ENCODE measurements around the gene VENTX. TPM values are rescaled to one million over a fixed set of nuclear protein-coding genes. Genes with fewer than 3 reads are reported as not detected.

Gene VENTX
- total and polyA plus RNA-seq, 2 of the 4 experiments (the other 2 are of a cell fraction), result not detected

- Histone ChIP-seq H2BK15ac (ENCODE audit: low read depth, low read length) (no peak overlapping the region), H3K4me2 (ENCODE audit: low read depth, low read length) (no peak overlapping the region), H3K56ac (ENCODE audit: extremely low read depth, insufficient read depth, low read length) (no peak overlapping the region), H3K27me3 (ENCODE audit: control insufficient read depth, insufficient read depth, low read length) (no peaks in the 10 kb centered on the region; the same call in 1 of the 2 replicates), H3K4ac (ENCODE audit: low read depth, low read length) (no peak overlapping the region), H3K36me3 (ENCODE audit: control insufficient read depth, insufficient read depth, low read length) (no peaks in the 10 kb centered on the region), H3K4me3 (ENCODE audit: insufficient read depth, low read depth, low read length) (no peak overlapping the region), H3K9me1 (ENCODE audit: insufficient read depth, low read length) (peaks cover 18% of the 10 kb centered on the region), H4K91ac (ENCODE audit: insufficient read depth, low read depth, low read length) (no peak overlapping the region), H2BK120ac (ENCODE audit: low read depth, low read length) (no peak overlapping the region), H4K20me1 (ENCODE audit: insufficient read depth, low read length) (no peaks in the 10 kb centered on the region), H2AK9ac (replicated peaks; ENCODE audit: low read depth, low read length, poor library complexity) (no peak overlapping the region), H3K27ac (ENCODE audit: insufficient read depth, low read length) (no peak overlapping the region), H4K5ac (ENCODE audit: low read depth, low read length) (no peak overlapping the region), H2AFZ (replicated peaks; ENCODE audit: low read length, poor library complexity) (peak overlapping the region; percentile 3), H3K14ac (replicated peaks; ENCODE audit: low read depth, low read length) (no peak overlapping the region), H3K23ac (ENCODE audit: low read depth, low read length) (no peak overlapping the region), H3K79me1 (ENCODE audit: low read depth in 1 of 2, low read length in 2 of 2) (peaks cover 0 to 4% of the 10 kb centered on the region in 2 experiments; a peak in 1 of 4 replicates), H4K8ac (ENCODE audit: low read depth in 2 of 2, low read length in 2 of 2) (no peak overlapping the region), H2BK5ac (ENCODE audit: low read depth, low read length, poor library complexity, severe bottlenecking) (no peak overlapping the region), H2AK5ac (ENCODE audit: low read depth, low read length) (no peak overlapping the region), H3K4me1 (ENCODE audit: control insufficient read depth, insufficient read depth, low read length) (peaks cover 16% of the 10 kb centered on the region), H2BK20ac (ENCODE audit: low read depth, low read length) (no peak overlapping the region), H3K9me3 (ENCODE audit: control insufficient read depth, insufficient read depth, low read length) (no peaks in the 10 kb centered on the region), H3K9ac (ENCODE audit: low read depth, low read length) (no peak overlapping the region), H3K18ac (ENCODE audit: low read depth, low read length) (no peak overlapping the region)
- ATAC-seq (ENCODE audit: low read depth) (no peak), DNase-seq (no peak)
- TF ChIP-seq CEBPB (IDR thresholded peaks at IDR 0.05; ENCODE audit: low read depth, low read length), result no peak
- TF ChIP-seq NFE2L2 (IDR thresholded peaks at IDR 0.05; ENCODE audit: low read depth, low read length), result no peak
- TF ChIP-seq SMC3 (IDR thresholded peaks at IDR 0.05; ENCODE audit: low read depth, low read length), result no peak
- TF ChIP-seq BHLHE40 (IDR thresholded peaks at IDR 0.05; ENCODE audit: low read depth, low read length), result no peak
- TF ChIP-seq USF2 (IDR thresholded peaks at IDR 0.05; ENCODE audit: low read depth, low read length), result no peak
- TF ChIP-seq CHD1 (IDR thresholded peaks at IDR 0.05; ENCODE audit: low read depth, low read length), result no peak
- TF ChIP-seq RCOR1 (IDR thresholded peaks at IDR 0.05; ENCODE audit: insufficient replicate concordance, low read length), result no peak
- no peak for TF ChIP-seq MAFK (IDR thresholded peaks at IDR 0.05; ENCODE audit: low read depth, low read length)
- TF ChIP-seq POLR2A (IDR thresholded peaks at IDR 0.05; ENCODE audit: low read depth, low read length), result no peak
- TF ChIP-seq RAD21 (IDR thresholded peaks at IDR 0.05; ENCODE audit: low read length), result no peak
- TF ChIP-seq FOS (IDR thresholded peaks at IDR 0.05; ENCODE audit: low read depth, low read length), result no peak
- no peak for TF ChIP-seq MXI1 (IDR thresholded peaks at IDR 0.05; ENCODE audit: borderline replicate concordance, low read depth, low read length)
- TF ChIP-seq RFX5 (IDR thresholded peaks at IDR 0.05; ENCODE audit: low read depth, low read length), result no peak
- CTCF ChIA-PET, result interaction anchor here (1.9 kb wide), 1 partner anchor 44 kb away, joined by 5 read pairs; no protein-coding TSS in a partner anchor
- in situ Hi-C loops (cut with MboI; ENCODE audit: low sequenced_read_pairs), result loop anchor here (25.0 kb wide), 1 partner anchor 601 kb away; no protein-coding TSS in a partner anchor
- dilution Hi-C loops (cut with HindIII; ENCODE audit: low sequenced_read_pairs, unreplicated experiment), result no loop called here
- POLR2A ChIA-PET (ENCODE audit: unreplicated experiment), result no interaction called here
- WGBS, 2 experiments (ENCODE audit: extremely low coverage in 2 of 2, insufficient read length in 1 of 2), result 100% methylated on average over 2 of the region's 10 CpGs; no CpG with 5 or more reads in 1 of the 2 experiments
- intact Hi-C loops (cut with micrococcal nuclease), result loop anchor here (5.0 kb wide), 1 partner anchor 44 kb away; the partner anchor contains the start of genes TUBGCP2 and ZNF511
- BruUV-seq (replicated peaks), result no TSS peak
These were observed 26.0 kb downstream of the VENTX start for GRCh38 chr10:133263674-133264073.
